LNCAP (cell line): Measurements from ENCODE around the gene MTARC2.

Experiments used
- TF ChIP-seq, protein P1 (sequence below): fragments of 450-650 bp; IDR thresholded peaks from 2 replicates; pipeline ENCODE4 v1.5.1; 2017; ENCODE audit warnings: mild to moderate bottlenecking

The MTARC2 gene

DNA sequence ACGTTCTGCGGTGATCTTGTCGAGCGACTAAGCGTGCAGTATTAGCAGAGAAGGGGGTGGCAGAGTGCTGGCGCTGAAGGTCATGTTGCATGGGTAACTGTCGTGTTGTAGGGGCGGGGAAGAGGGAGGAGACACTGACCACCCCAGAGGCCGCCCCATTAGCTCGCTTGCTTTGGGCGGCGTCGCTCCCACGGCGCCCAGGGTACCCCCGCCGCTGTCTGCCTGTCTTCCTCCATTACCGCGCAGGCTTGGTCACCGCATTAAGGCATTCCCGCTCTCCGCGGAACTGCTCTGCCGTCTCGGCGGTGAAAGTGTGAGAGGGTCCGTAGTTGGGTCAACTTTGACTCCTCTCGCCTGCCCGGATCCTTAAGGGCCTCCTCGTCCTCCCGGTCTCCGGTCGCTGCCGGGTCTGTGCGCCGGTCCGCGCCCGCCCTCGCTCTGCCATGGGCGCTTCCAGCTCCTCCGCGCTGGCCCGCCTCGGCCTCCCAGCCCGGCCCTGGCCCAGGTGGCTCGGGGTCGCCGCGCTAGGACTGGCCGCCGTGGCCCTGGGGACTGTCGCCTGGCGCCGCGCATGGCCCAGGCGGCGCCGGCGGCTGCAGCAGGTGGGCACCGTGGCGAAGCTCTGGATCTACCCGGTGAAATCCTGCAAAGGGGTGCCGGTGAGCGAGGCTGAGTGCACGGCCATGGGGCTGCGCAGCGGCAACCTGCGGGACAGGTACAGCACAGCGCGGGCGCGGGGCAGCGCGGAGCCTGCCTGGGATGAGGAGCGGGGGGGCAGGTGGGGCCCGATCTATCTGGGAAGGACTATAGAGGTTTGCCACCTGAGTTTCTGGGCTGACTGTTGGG is at the start of gene MTARC2:
TSS of gene MTARC2 (plus strand) at position 234 of the 846 bp plus-strand sequence. CDS start at position 444, 210 bp downstream.
- TF ChIP-seq, protein P1, sequence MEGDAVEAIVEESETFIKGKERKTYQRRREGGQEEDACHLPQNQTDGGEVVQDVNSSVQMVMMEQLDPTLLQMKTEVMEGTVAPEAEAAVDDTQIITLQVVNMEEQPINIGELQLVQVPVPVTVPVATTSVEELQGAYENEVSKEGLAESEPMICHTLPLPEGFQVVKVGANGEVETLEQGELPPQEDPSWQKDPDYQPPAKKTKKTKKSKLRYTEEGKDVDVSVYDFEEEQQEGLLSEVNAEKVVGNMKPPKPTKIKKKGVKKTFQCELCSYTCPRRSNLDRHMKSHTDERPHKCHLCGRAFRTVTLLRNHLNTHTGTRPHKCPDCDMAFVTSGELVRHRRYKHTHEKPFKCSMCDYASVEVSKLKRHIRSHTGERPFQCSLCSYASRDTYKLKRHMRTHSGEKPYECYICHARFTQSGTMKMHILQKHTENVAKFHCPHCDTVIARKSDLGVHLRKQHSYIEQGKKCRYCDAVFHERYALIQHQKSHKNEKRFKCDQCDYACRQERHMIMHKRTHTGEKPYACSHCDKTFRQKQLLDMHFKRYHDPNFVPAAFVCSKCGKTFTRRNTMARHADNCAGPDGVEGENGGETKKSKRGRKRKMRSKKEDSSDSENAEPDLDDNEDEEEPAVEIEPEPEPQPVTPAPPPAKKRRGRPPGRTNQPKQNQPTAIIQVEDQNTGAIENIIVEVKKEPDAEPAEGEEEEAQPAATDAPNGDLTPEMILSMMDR = no peak

GRCh38 chr1:220698607-220699016 is 49.5 kb upstream of the MTARC2 start:
- TF ChIP-seq, protein P1 = no peak

GRCh38 chr1:220699044-220699443 is 49.1 kb upstream of the MTARC2 start:
- TF ChIP-seq, protein P1 = no peak

DNA sequence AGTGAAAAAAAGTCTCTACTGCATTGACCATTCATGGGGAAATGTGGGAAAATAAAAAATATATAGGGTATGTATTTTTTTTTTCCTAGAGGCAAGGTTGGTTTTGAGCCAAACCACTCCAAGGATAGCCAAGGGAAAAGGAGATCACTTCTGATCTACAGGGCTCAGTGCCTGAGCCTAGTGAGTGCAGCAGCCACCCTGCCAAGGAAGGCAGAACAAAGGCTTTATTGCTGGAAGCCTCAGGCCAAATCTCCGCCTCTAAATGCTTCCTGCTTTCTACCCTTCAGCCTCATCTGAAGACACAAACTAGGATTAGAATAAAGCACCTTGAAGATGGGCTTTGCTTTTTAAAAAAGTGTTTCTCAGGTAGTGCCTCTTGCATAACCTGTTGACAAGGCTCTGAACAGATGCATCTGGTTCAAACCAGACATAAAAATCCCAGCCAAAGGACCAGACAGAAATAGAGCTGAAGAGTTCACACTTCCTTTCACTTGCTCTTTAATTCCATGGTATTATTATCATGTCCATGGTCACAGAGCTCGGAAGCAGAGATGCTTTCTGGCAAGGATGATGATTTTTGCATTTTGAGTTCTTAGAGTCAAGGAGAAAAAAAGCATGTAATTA is 47.5 kb upstream of the MTARC2 start:
- TF ChIP-seq, protein P1 = no peak

DNA sequence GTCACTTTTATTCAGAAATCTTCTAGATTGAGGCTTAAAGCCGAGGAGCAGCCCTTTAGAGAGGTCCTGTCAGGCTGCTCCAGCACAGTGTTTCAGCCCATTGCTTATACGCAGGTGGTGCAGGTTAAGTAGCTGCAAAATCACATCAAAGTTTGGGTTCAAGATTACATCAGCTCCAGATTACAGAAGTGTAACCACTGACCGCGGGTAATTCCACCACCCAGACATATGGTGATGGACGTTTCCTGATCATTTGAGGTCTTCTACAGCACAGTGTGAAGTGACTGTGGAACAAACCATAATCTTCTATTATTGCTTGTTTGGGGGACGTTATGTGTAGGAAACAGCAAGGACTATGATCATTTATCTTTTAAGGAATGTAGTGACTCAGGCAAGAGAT is 46.1 kb upstream of the MTARC2 start:
- TF ChIP-seq, protein P1 = no peak

- TF ChIP-seq, protein P1 = no peak
These were observed 45.3 kb upstream of the MTARC2 start for GRCh38 chr1:220702733-220703270.

DNA sequence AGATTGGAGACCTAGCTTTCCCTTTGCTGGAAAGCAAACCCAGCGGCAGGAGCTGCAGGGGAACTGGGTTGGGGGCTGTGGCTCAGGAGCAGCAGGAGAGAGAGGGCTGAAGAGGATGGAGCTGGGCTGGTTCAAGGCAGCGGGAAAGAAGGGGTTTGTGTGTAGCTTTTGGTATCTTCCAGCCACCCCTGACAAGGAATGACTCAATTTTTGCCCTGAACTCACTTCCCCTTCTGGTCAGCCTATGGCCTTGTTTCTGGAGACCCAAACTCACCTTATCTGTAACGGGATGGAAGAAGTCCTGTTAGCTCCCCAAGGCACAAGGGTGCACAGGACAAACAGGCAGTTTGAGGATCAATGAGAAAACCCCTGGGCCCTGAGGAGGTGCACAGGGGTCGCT is 44.8 kb upstream of the MTARC2 start:
- TF ChIP-seq, protein P1 = no peak
